Caki2 (cell line): ENCODE data around the gene ZC3HAV1. TPM values are rescaled to one million over a fixed set of nuclear protein-coding genes. Genes with fewer than 3 reads are reported as not detected.
A peak's percentile ranks its signal among the peaks of the same experiment; 100 is the strongest.
"Not testable (repeated sequence)": the region's sequence is repeated elsewhere in the genome, so short reads cannot be mapped to it uniquely, and the experiment has no call there.

Experiments
- DNase-seq: peaks from one replicate; pipeline ENCODE4 v3.0.0-alpha.2; 2015; ENCODE audit warnings: low read depth
- in situ Hi-C: cut with HindIII; loops from 2 replicates; pipeline ENCODE4 v1.10.0; 2016; ENCODE audit warnings: low sequenced_read_pairs, low pct_unique_long_range_greater_than_20kb, mixed read lengths
- total RNA-seq: library from RNA; depleted of rRNA; stranded (reverse); fragments of >200 nt; shearing (Covaris generic); gene quantifications from 2 replicates; pipeline ENCODE4 v1.2.3, GENCODE V29; 2014; ENCODE audit warnings: low replicate concordance

Gene ZC3HAV1
- total RNA-seq, 1 experiment from 2014 or later = 32.6 TPM

DNA sequence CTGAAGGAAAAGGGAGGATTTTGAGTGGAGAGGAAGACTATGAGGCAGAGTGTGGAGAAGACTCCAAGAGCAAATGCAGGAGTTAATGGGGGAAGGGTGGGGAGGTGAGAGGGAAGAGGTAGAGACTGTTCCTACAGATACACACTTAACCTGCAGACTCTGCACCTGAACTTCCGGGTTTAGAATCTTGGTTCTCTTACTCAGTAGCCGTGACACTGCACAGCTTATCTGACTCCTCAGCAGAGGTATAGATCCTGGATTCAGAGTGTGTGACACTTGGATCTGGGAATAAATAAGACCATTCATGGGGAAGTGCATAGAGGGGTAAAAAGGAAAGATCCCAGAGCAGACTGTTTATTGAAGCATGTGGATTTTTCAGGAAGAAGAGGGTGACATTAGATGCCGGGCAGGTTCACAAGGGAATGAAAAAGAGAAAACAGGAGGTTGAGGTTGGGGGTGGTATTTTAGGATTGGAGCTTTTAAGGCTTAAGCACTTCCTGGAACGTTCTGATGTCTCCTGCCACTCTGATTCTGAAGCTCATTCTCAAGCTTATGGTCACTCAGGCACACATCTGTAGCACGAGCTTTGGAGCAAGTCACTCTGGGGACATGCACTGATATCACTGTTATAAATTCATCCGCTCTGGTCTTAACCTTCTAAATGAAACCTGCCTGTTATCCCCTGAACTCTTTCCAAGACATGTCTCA is 68.0 kb downstream of the ZC3HAV1 start:
- in situ Hi-C loops = no loop called here
- DNase-seq = no peak

- no peak for DNase-seq
- in situ Hi-C loops = no loop called here
These were observed 70.8 kb downstream of the ZC3HAV1 start for GRCh38 chr7:139038691-139039090.

- in situ Hi-C loops = no loop called here
- no peak for DNase-seq
These were observed 72.6 kb downstream of the ZC3HAV1 start for GRCh38 chr7:139036901-139037300.

GRCh38 chr7:139035586-139036353 is 73.8 kb downstream of the ZC3HAV1 start, which contains the start of gene ZC3HAV1L:
Gene ZC3HAV1L (minus strand): TSS chr7:139036042. CDS start chr7:139036017, 25 bp downstream.
- peak; percentile 82 for DNase-seq
- in situ Hi-C loops = no loop called here

DNA sequence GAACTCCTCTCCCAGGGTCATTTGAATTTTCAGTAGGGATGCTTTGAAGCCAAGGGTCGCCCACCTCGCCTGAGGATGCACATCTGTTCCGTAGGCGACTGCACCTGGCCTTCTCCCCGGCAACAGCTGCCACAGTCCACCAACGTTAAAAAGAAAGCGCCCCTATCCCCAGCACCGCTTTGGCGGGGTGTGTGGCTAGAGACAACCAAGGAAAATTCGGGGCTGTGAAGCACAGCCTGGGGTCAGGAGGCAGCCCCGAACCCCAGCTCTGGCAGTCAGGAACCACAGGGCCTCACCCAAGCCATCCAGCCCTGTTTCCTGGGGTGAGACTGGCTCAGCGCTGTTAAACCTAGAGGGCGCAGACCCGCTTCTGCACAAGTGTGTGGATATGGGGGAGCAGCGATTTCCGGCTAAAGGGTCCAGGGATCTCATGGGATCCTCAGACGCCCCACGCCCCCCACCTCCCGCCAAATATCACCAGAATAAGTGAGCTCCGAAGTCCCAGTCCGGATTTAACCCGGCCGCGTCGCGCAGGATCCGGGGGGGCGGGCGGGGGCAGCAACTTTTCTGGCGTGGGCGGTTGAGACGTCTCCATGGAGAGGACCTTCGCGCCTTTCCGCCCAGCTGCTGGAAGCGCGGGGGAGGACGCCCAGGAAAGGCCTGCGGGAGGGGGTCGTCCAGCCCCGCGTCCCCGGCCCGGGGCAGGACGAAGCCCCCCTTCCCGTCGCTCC is 74.5 kb downstream of the ZC3HAV1 start:
- peak; percentile 19 for DNase-seq

DNA sequence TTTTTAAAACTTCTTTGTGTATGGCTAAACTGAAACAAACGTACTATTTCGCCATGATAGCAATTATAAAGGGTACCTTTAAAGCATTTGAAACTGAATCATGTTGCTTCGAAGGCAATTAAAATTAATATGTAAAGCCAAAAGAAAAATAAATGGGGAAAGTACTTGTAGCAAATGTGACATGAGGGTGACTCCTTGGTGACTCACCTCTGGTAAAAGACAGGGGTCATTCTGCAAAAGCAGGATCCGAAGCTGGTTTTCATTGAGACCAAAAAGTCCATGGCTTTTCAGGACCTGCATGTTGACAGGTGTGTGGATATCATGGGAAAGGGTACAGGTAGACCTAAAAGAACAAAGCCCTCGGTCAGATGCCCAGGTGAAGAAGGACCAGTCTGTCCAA is 75.2 kb downstream of the ZC3HAV1 start:
- in situ Hi-C loops = no loop called here
- DNase-seq = no peak

More for the DNA sequence above, 74.5 kb downstream of the ZC3HAV1 start:
- in situ Hi-C loops = no loop called here

GRCh38 chr7:139033346-139034114 is 76.0 kb downstream of the ZC3HAV1 start:
- peak; percentile 38 for DNase-seq
- in situ Hi-C loops = no loop called here

- in situ Hi-C loops = no loop called here
- no peak for DNase-seq
These were observed 77.0 kb downstream of the ZC3HAV1 start for GRCh38 chr7:139032473-139032872.

DNA sequence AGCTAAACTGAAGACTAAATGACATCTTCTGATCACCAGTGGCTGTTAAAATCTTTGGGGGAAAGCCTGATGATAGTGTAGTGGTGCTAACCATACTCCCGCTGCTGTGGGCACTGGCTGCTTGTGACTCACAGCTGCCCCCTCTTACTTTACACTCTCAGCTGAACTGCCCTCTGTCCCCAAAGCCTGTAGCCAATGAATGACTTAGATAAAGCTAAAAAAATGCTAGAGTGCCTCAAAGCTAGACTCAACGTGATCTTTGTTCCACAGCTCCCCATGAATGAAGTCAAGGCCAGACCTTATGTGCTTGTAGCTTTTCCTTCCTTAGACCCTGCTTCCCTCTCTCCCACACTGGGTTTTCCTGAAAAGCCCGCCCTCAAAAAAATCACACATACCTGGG is 80.2 kb downstream of the ZC3HAV1 start:
- DNase-seq = no peak
- in situ Hi-C loops = no loop called here

GRCh38 chr7:139026551-139026950 is 83.0 kb downstream of the ZC3HAV1 start:
- in situ Hi-C loops = no loop called here
- DNase-seq = no peak

GRCh38 chr7:139025861-139026260 is 83.7 kb downstream of the ZC3HAV1 start:
- DNase-seq, in situ Hi-C loops: not testable (repeated sequence)

DNA sequence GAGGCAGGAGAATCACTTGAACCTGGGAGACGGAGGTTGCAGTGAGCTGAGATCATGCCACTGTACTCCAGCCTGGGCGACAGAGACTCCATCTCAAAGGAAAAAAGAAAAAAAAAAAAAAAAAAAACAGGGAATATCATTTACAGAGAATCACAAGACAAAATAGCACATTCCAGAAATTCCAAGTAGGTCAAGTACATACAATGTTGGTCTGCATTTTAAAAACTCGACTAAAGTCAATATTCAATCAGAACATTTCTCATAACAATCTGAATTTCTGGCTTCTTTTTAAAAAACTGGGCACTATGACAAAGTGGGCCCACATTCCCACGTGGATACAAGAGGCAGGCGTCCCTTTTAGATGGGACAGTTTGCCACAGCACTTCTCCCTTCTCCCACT is 86.4 kb downstream of the ZC3HAV1 start:
- in situ Hi-C loops = no loop called here
- no peak for DNase-seq

DNA sequence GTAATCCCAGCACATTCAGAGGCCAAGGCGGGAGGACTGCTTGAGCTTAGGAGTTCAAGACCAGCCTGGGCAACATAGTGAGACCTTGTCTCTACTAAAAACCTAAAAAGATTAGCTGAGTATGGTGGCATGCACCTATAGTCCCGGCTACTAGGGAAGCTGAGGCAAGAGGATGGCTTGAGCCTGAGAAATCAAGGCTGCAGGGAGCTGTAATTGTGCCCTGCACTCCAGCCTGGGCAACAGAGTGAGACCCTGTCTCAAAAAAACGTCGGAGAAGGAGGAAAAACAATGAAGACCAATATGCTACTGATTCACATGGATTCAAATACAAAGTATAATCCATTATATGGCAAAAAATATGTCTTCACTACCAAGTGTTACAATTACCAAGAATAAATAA is 87.2 kb downstream of the ZC3HAV1 start:
- no peak for DNase-seq
- in situ Hi-C loops = no loop called here

DNA sequence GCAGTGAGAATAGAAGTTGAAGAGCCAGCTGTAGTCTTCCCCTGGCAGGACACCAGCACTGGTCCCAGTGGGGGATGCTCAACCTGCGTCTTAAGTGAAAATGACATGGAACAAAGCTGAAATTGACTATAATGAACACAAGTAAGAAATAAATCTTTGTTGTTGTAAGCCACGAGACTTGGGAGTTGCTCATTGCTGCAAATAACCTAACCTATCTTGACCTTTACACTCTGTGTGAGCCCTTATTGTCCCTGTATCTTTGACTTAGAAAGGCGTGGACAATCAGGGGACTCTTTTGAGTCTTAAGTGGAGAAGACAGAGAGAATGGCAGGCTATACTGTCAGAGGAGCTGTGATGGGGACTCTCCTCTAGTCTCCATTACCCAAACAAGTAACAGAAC is 90.6 kb downstream of the ZC3HAV1 start:
- in situ Hi-C loops = no loop called here
- no peak for DNase-seq

DNA sequence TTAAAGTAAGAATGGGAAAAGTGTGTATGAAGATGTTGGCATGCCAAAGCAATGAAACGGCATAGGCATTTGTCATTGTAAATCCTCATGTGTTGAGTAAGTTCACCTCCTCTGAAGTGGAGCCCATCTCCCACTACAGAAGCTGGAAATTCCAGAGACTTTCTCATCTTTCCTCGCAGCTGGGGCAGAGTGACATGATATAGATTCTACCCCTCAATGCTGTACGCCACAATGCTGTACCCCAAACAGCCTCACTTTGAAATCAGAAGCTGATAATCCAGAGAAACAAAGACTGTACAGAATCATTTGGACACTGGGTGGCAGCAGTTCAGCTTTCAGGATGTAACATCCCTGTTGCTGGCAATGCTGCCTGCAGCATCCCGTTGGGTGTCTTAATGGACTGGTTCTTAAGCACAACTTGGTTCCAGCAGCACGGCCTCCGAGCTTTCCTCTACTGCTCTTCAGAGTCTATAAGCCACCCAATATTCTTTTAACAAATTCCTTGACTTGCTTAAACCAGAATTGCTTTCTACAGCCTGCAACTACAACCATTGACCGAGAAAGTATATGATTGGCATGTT is 92.5 kb downstream of the ZC3HAV1 start:
- DNase-seq = peak; percentile 36
- in situ Hi-C loops = no loop called here

DNA sequence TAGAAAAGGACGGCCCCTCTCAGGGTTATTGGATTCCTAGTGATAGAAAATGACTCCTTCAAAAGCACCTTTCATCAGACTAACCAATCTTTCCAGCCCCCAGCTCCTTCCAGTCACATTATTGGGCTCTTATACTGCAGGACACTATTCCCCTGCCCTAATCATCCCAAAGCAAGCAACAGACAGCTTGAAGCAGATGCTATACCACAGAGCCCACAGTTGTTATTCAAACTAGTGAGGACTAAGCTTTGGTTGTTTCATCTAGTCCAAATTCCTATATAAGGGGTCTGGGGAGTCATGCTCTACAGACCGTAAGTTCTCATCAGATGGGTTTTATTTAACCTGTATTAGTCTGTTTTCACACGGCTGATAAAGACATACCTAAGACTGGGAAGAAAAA is 98.1 kb downstream of the ZC3HAV1 start:
- in situ Hi-C loops = no loop called here
- DNase-seq = no peak

- no peak for DNase-seq
- in situ Hi-C loops = no loop called here
These were observed 105.0 kb downstream of the ZC3HAV1 start for GRCh38 chr7:139004321-139005090.
